Putamen (tissue), 1 donor: ENCODE measurements around the gene FAM171A1.
"Not testable (repeated sequence)": the region's sequence is repeated elsewhere in the genome, so short reads cannot be mapped to it uniquely, and the experiment has no call there.

Experiments used
- DNase-seq: peaks from one replicate; pipeline ENCODE4 v3.0.0-alpha.2; 2016; ENCODE audit warnings: low spot score

FAM171A1 gene

DNA sequence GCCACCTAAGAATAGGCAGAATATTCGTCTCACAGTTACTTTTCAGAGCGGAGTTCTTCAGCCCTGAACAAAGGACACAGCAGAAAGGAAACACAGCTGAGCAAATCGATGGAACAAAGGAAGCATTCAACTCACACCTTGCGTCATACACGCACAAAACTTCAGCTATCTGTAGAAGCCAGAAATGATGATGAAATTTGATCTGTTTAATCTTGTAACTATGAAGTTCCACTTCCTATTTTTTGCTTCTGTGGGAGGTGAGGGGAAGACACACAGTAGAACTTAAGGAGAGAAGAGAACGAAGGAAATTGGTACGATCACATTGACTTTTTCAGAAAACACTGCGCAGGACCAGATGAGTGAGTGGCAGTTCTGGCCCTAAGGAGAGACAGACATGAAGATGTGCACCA is 26.2 kb downstream of the FAM171A1 start:
- peak; percentile 86 for DNase-seq

DNA sequence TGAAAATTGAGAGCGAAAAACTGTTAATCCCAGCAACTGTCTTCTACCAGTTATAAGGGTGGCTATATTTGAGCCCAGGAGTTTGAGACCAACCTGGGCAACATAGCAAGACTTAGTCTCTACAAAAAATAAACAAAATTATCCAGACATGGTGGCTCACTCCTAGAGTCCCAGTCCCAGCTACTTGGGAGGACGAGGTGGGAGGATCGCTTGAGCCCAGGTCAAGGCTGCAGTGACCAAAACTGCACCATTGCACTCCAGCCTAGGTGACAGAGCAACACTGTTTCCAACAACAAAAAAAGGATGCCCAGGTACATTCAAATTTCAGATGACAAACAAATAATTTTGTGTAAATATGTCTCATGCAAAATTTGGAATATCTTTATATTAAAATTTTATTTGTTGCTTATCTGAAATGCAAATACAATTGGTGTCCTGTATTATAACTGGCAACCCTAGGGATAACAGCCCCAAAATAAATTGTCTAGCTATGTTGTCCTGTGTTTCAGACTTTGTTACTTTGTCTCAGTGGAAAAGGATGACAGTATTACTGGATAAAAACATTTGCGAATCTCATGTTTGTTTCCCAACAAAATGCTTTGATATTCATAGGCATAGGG is 26.7 kb downstream of the FAM171A1 start:
- DNase-seq = no peak

- no peak for DNase-seq
These were observed 28.1 kb downstream of the FAM171A1 start for GRCh38 chr10:15342970-15343369.

DNA sequence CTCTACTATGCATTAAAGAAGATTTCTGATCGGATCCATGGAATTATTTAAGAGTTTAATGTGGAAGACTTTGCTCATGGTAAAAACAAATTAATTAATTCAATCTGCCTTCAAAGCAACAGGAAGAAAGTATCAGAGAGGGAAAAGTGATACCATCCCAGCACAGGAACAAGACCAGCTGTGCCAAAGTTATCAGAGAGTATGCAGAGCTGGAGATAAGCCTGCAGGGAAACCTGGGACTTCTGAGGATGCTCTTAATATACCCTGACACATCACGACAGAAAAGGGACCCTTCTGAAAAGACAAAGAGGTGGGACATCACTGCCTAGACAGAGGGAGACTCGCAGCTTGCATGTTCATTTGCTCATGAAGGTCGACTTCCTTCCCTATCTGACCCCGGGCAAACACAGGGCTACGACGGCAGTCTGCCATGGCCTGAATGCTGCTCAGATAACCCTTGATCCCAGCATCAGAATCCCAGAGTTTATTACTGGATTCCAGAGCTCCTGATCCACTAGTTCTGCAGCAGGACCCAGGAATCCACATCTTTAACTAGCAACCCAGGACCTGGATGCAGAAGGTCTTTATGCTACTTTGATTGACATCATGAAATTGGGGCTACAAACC is 29.5 kb downstream of the FAM171A1 start:
- DNase-seq = no peak

DNA sequence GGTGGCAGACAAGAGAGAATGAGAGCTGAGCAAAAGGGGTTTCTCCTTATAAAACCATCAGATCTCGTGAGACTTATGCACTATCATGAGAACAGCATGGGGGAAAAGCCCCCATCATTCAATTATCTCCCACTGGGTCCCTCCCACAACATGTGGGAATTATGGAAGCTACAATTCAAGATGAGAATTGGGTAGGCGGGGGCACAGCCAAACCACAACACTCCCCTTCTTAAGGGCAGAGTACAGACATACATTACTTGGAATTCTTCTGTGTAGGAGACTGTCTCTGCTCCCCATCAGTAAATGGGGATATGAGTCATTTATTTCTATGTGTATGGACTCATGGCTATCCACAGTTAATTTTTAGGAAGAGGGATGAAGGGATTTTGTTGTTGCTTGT is 31.2 kb downstream of the FAM171A1 start:
- DNase-seq = no peak

DNA sequence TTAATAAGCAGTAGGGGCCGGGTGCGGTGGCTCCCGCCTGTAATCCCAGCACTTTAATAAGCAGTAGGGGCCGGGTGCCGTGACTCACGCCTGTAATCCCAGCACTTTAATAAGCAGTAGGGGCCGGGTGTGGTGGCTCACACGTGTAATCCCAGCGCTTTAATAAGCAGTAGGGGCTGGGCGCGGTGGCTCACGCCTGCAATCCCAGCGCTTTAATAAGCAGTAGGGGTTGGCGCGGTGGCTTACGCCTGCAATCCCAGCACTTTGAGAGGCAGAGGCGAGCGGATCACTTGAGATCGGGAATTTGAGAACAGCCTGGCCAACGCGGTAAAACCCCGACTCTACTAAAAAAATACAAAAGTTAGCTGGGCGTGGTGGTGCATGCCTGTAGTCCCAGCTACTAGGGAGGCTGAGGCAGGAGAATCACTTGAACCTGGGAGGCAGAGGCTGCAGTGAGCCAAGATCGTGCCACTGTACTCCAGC is 33.6 kb downstream of the FAM171A1 start:
- DNase-seq = not testable (repeated sequence)

DNA sequence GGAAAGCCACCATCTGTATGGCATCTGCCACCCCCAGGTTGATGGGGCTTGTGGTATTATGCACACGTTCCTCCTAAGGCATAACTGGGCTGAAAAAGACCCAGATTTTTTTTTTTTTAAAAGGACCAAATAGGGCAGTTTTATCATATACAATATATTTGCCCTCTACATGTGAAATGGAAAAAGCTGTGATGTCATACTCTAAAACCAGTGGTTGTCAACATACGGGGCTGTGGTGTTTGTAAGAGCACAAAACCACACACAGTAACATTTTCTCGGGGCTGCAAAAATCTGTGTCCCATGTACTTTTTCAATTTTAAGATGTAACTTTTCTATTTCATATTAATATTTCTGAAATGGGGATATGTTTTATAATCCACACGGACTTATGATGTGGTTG is 34.9 kb downstream of the FAM171A1 start:
- no peak for DNase-seq

- no peak for DNase-seq
These were observed 35.6 kb downstream of the FAM171A1 start for GRCh38 chr10:15335508-15335907.

DNA sequence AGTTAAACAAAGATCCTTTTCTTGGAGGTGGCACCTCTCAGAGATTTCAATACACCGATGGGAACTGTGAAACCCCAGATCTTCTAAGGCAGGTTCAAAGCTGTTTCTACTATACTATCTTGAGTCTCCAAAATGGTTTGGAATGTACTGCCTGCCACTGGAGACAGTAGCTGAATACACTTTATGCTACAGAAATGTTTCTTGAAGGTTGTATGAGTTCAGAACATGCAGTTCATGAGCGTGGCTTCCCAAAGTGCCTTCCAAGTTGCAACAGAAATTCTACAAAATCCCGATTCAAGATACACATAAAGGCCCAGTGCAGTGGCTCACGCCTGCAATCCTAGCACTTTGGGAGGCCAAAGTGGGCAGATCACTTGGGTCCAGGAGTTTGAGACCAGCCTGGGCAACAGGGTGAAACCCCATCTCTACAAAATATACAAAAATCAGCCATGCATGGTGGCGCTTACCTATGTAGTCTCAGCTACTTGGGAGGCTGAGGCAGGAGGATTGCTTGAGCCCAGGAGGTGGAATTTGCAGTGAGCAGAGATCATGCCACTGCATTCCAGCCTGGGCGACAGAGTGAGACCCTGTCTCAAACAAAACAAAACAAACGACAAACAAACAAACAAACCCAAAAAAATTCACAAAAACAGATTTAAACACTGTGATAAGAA is 36.3 kb downstream of the FAM171A1 start:
- DNase-seq = no peak

GRCh38 chr10:15333909-15334649 is 37.0 kb downstream of the FAM171A1 start:
- DNase-seq = no peak

DNA sequence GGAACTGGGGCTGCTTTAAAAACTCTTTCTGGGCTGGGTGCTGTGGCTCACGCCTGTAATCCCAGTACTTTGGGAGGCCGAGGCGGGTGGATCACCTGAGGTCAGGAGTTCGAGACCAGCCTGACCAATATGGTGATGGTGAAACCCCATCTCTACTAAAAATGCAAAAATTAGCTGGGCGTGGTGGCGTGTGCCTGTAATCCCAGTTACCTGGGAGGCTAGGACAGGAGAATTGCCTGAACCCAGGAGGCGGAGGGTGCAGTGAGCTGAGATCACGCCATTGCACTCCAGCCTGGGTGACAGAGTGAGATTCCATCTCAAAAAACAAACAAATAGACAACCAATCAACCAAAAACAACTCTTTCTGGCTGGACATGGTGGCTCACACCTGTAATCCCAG is 37.9 kb downstream of the FAM171A1 start:
- DNase-seq = not testable (repeated sequence)

- no peak for DNase-seq
These were observed 39.6 kb downstream of the FAM171A1 start for GRCh38 chr10:15331461-15331860.

GRCh38 chr10:15329437-15329836 is 41.7 kb downstream of the FAM171A1 start:
- DNase-seq = no peak

DNA sequence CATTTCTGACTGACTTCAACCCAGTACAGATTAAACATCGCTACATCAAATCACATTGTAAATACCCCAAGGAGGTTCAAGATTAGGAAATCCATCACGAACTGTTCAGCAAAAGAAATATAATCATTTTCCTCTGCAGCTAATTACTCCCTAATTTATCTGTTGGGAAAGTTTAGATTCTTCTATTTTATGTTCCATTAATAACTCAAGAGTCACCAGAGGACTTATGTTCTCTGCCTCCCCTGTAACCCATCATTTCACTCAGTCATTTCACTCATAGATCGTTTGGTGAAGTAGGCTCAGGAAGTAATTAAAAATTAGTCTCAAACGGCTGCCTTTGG is 45.2 kb downstream of the FAM171A1 start:
- DNase-seq = no peak

DNA sequence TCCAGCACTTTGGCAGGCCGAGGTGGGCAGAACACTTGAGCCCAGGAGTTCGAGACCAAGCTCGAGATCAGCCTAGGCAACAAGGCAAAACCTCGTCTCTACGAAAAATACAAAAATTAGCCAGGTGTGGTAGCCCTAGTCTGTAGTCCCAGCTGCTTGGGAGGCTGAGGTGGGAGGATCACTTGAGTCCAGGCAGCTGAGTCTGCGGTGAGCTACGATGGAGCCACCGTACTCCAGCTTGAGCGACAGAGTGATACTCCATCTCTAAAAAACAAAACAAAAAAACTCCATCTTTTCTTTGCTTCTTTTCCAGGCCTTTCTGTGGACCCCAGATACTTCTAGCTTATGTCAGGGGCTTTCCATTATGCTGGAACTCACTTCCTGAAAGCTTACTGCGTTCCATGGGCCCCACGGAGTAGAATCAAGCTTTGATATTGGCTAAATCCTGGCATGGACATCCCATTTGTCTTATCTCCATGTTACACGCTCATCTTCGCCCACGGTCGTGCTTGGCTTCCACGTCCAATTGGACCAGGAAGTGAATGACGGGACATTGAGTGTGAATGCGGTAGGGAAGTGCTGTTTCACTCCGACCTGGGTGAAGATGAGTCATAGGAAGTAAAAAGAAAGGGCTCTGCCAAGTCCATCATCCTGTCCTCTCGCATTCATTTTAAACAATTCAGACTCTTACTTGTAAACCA is 45.7 kb downstream of the FAM171A1 start:
- no peak for DNase-seq

DNA sequence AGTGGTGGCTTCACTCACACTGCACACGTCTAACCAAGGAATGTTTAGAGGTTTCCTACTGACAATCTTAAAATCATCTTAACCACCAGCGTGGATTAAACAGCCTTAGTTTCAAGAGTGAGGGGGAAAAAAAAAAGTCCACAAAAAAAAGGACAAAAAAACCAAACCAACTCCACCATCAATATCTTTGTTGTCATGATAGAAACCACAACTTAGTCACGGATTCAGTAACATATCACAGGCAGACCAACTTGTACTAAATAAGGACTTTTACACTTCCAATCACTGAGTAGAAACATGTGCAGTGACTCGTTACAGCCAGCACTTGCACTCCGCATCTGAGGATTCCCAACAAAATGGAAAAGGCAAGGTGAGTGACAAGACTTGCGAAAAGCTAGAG is 46.5 kb downstream of the FAM171A1 start:
- DNase-seq = no peak

DNA sequence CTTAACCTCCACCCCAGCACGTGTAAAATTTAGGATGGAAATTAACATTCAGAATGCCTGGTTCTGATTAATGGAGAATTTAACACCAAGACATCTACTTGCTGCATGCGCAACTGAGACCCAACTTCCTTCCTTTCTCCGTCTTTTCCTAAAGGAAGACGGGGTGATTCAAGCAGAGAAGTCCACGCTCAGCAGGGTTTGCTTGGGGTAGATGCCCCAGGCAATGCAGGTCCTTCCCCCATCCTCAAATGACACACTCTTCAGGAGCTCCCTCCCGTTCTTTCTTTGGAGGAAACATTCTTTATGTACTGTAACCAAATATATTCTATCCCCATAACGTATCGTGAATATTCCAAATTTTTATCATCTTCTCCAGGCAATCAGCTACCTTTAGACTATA is 47.0 kb downstream of the FAM171A1 start:
- DNase-seq = no peak

GRCh38 chr10:15322356-15322755 is 48.7 kb downstream of the FAM171A1 start:
- DNase-seq = no peak

DNA sequence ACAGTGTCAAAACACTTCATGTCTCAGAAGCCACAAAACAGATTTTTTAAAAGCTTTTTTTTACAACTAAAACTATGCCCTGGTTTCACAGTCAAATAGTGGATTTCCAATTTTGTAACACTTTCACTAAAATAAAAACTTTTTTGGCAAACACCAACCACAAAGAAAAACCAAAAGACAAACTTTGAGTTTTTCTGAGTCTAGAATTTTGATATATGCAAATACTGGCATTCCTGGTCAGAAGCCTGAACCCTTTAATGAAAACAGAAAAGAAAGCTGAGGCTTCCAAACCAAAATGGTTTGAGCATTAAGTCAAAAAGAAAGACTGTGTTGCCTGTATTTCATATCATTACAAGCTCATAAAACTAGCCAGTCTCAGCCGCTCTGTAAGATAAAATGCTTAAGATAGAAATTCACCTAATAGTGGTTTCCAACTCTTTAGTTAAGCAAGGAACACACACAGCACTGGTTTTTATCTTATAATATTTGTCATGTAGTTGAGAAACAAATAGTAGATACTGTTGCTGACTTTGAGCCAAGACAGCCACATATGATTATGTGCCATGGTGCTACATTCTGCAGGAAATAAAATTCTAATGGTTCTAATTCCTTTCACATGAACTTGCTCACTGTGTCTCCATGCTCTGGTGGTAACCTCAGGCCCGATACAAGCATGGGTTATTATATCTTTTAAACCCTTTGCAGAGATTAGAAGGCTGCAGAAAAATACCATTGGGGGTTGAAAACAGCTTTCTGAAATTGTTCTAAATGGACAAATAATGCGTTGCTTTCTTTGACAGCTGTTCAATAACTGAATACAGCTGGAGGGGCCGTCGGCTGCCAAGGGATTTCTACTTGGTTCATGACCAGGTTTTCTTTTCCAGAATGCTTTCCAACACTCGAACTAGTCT is 49.4 kb downstream of the FAM171A1 start:
- no peak for DNase-seq

GRCh38 chr10:15320522-15321203 is 50.4 kb downstream of the FAM171A1 start:
- DNase-seq = no peak
